22Rv1 (cell line): ENCODE results near the gene MED29.

ENCODE experiments used
- H3K27ac ChIP-seq: fragments of 450-650 bp; 2 replicates; pipeline ENCODE4 v1.5.1; 2017
- CTCF ChIP-seq: fragments of 450-650 bp; IDR thresholded peaks from 2 replicates; pipeline ENCODE4 v1.5.1; 2017; ENCODE audit warnings: mild to moderate bottlenecking
- ZFX ChIP-seq: fragments of 450-650 bp; IDR thresholded peaks from 2 replicates; pipeline ENCODE4 v1.6.1; 2017; ENCODE audit warnings: antibody characterized with exemption, borderline replicate concordance

MED29 gene

GRCh38 chr19:39448271-39448670 is 57.1 kb downstream of the MED29 start:
- H3K27ac ChIP-seq = 0 out of 2 replicates have a peak overlapping the region, but pooled peaks have one; percentile 28
- no peak for TF ChIP-seq CTCF
- no peak for TF ChIP-seq ZFX

GRCh38 chr19:39449116-39449797 is 58.1 kb downstream of the MED29 start:
- TF ChIP-seq ZFX (no peak), CTCF (no peak)
- H3K27ac ChIP-seq = no peak overlapping the region
